ENCODE data around the gene DCUN1D2. TPM values are rescaled to one million over a fixed set of nuclear protein-coding genes. Genes with fewer than 3 reads are reported as not detected.

Gene DCUN1D2
- total RNA-seq, 1 donor from 2014 or later, result 23.8 TPM

DNA sequence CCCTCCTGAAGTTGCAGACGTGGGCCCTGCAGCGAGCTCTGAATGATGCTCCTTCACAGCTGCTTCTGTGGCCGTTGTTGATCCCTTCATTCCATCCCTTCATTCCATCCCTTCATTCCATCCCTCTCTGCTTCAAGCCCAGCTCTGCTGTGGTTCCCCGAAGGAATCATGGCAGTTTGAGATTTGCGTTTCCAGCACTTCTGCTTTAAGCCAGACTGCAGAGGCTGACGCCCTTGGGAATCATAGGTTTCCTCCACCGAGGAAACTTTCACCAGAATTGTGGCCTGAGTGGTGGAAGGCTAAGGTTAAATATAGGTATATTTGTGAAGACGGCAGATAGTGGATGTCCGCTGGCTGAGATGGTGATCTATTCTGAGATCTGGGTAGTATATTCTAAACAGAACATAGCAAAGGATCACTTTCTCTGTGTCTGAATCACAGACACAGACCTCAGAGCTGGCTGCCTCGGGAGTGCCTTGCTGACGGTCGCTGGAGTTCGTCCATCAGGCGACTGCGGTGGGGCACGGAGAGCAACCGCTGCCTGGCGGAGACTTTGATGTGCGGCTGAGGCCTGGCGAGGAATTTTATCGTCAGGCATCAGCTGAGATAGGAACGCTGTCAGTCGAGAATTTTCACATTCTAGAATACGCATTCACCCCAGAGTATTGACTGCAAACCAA is 42.8 kb upstream of the DCUN1D2 start:
- H3K27ac ChIP-seq, result no peak overlapping the region
- H3K27ac Mint-ChIP-seq, result peak overlapping the region; percentile 63

GRCh38 chr13:113532156-113532806 is 41.8 kb upstream of the DCUN1D2 start:
- H3K4me2 ChIP-seq, result no peak overlapping the region
- no peak for TF ChIP-seq EZH2phosphoT487 (IDR thresholded peaks at IDR 0.05)
- TF ChIP-seq EZH2 (IDR thresholded peaks at IDR 0.05), result no peak
- TF ChIP-seq, protein P1, sequence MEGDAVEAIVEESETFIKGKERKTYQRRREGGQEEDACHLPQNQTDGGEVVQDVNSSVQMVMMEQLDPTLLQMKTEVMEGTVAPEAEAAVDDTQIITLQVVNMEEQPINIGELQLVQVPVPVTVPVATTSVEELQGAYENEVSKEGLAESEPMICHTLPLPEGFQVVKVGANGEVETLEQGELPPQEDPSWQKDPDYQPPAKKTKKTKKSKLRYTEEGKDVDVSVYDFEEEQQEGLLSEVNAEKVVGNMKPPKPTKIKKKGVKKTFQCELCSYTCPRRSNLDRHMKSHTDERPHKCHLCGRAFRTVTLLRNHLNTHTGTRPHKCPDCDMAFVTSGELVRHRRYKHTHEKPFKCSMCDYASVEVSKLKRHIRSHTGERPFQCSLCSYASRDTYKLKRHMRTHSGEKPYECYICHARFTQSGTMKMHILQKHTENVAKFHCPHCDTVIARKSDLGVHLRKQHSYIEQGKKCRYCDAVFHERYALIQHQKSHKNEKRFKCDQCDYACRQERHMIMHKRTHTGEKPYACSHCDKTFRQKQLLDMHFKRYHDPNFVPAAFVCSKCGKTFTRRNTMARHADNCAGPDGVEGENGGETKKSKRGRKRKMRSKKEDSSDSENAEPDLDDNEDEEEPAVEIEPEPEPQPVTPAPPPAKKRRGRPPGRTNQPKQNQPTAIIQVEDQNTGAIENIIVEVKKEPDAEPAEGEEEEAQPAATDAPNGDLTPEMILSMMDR (IDR thresholded peaks at IDR 0.05), result no peak
- H3K27ac Mint-ChIP-seq, result no peak overlapping the region

More for the DNA sequence above, 42.8 kb upstream of the DCUN1D2 start:
- no peaks in the 10 kb centered on the region for H4K20me1 ChIP-seq (ENCODE audit: low read depth)
- Mint-ChIP-seq H3K27me3 (ENCODE audit: insufficient read depth, low read depth) (peaks cover 3% of the 10 kb centered on the region), H3K9me3 (no peaks in the 10 kb centered on the region), H3K4me1 (no peaks in the 10 kb centered on the region), H3K36me3 (peaks cover 30% of the 10 kb centered on the region), H3K4me3 (no peak overlapping the region)
- H3K27me3 ChIP-seq, result no peaks in the 10 kb centered on the region
- no peak overlapping the region for H2AFZ ChIP-seq (replicated peaks)
- no peaks in the 10 kb centered on the region for H3F3A ChIP-seq (ENCODE audit: low read depth)
- no peak for DNase-seq (ENCODE audit: low spot score)
- H3K9me3 ChIP-seq (ENCODE audit: low read depth), result no peaks in the 10 kb centered on the region
- H3K4me1 ChIP-seq, result no peaks in the 10 kb centered on the region
- no peak overlapping the region for H3K4me2 ChIP-seq
- no peaks in the 10 kb centered on the region for H3K79me2 ChIP-seq (ENCODE audit: low read depth)
- H3K4me3 ChIP-seq, result no peak overlapping the region
- H3K36me3 ChIP-seq, result no peaks in the 10 kb centered on the region
- TF ChIP-seq, protein P1 (IDR thresholded peaks at IDR 0.05), result no peak
- no peak for TF ChIP-seq EZH2phosphoT487 (IDR thresholded peaks at IDR 0.05)
- TF ChIP-seq EZH2 (IDR thresholded peaks at IDR 0.05), result no peak
- H3K9ac ChIP-seq, result no peak overlapping the region

DNA sequence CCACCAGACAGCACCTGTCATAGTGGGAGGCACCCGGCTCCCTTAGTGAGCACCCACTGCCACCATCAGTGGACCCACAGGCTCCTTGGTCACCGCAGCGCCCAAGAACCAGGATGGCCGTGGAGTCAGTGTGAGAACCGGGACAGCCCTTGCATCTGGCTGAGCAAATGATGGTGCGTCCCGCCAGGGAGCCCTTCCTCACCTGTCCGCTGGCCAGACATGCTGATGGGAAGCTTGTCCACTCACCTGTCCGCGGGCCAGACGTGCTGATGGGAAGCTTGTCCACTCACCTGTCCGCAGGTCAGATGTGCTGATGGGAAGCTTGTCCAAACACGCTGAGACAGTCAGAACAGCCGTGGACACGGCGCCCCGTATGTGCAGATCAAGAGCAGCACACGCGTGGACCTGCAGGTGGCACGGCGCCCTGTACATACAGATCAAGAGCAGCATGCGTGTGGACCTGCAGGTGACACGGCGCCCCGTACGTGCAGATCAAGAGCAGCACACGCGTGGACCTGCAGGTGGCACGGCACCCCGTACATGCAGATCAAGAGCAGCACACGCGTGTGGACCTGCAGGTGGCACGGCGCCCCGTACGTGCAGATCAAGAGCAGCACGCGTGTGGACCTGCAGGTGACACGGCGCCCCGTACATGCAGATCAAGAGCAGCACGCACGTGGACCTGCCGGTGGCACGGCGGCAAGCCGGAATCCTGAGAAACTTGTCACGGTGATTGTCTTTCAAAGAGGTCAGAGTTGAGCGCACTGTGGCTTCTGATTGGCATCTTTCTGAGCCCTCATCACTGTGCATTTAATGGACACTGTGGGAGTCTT is 40.7 kb upstream of the DCUN1D2 start:
- TF ChIP-seq EZH2 (IDR thresholded peaks at IDR 0.05) (no peak), EZH2phosphoT487 (IDR thresholded peaks at IDR 0.05) (no peak)
- TF ChIP-seq, protein P1 (IDR thresholded peaks at IDR 0.05), result no peak
- Histone ChIP-seq H3F3A (ENCODE audit: low read depth) (no peaks in the 10 kb centered on the region), H3K9me3 (ENCODE audit: low read depth) (no peaks in the 10 kb centered on the region), H2AFZ (replicated peaks) (no peak overlapping the region), H3K4me1 (no peaks in the 10 kb centered on the region), H3K4me2 (no peak overlapping the region), H3K9ac (no peak overlapping the region), H3K79me2 (ENCODE audit: low read depth) (no peaks in the 10 kb centered on the region), H3K27ac (no peak overlapping the region), H3K27me3 (no peaks in the 10 kb centered on the region), H3K4me3 (no peak overlapping the region), H3K36me3 (no peaks in the 10 kb centered on the region), H4K20me1 (ENCODE audit: low read depth) (no peaks in the 10 kb centered on the region)
- Mint-ChIP-seq H3K27ac (no peak overlapping the region), H3K36me3 (peaks cover 28% of the 10 kb centered on the region), H3K4me1 (no peaks in the 10 kb centered on the region), H3K4me3 (no peak overlapping the region), H3K27me3 (ENCODE audit: insufficient read depth, low read depth) (no peaks in the 10 kb centered on the region), H3K9me3 (no peaks in the 10 kb centered on the region)
- DNase-seq (ENCODE audit: low spot score), result no peak

More at GRCh38 chr13:113532156-113532806, 41.8 kb upstream of the DCUN1D2 start:
- Histone ChIP-seq H2AFZ (replicated peaks) (no peak overlapping the region), H3K4me1 (no peaks in the 10 kb centered on the region), H4K20me1 (ENCODE audit: low read depth) (no peaks in the 10 kb centered on the region), H3K27me3 (no peaks in the 10 kb centered on the region), H3K36me3 (no peaks in the 10 kb centered on the region), H3F3A (ENCODE audit: low read depth) (no peaks in the 10 kb centered on the region), H3K9ac (no peak overlapping the region), H3K79me2 (ENCODE audit: low read depth) (no peaks in the 10 kb centered on the region), H3K4me3 (no peak overlapping the region), H3K27ac (no peak overlapping the region), H3K9me3 (ENCODE audit: low read depth) (no peaks in the 10 kb centered on the region)
- H3K27me3 Mint-ChIP-seq (ENCODE audit: insufficient read depth, low read depth), result no peaks in the 10 kb centered on the region
- peaks cover 28% of the 10 kb centered on the region for H3K36me3 Mint-ChIP-seq
- no peaks in the 10 kb centered on the region for H3K4me1 Mint-ChIP-seq
- no peak overlapping the region for H3K4me3 Mint-ChIP-seq
- DNase-seq (ENCODE audit: low spot score), result no peak
- no peaks in the 10 kb centered on the region for H3K9me3 Mint-ChIP-seq
